Measurements from ENCODE around the gene LEF1.
A peak's percentile ranks its signal among the peaks of the same experiment; 100 is the strongest.

LEF1 gene

DNA sequence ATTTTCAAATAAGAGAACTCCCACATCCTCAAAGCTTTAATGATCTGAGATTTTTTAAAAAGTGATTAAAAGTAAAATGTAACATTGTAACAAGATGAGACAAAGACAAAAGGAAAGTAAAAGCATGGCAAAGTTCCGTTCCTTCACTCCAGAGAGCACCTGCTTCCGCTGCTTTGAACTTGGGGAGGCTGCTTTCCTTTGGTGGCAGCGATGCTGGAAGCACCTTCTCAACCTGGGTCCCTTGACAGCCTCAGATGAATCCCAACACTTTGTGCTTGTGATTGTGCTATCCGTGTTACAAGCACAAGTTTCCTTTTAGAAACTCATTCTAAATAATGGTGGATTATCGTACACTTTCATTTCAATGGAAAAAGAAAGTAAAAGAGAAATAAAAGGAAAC lies 119.3 kb downstream of the LEF1 start:
- DNase-seq (ENCODE audit: low read depth) = no peak
- TF ChIP-seq, protein P1, sequence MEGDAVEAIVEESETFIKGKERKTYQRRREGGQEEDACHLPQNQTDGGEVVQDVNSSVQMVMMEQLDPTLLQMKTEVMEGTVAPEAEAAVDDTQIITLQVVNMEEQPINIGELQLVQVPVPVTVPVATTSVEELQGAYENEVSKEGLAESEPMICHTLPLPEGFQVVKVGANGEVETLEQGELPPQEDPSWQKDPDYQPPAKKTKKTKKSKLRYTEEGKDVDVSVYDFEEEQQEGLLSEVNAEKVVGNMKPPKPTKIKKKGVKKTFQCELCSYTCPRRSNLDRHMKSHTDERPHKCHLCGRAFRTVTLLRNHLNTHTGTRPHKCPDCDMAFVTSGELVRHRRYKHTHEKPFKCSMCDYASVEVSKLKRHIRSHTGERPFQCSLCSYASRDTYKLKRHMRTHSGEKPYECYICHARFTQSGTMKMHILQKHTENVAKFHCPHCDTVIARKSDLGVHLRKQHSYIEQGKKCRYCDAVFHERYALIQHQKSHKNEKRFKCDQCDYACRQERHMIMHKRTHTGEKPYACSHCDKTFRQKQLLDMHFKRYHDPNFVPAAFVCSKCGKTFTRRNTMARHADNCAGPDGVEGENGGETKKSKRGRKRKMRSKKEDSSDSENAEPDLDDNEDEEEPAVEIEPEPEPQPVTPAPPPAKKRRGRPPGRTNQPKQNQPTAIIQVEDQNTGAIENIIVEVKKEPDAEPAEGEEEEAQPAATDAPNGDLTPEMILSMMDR (conservative IDR thresholded peaks at IDR 0.05; ENCODE audit: control insufficient read depth, insufficient read depth, low read depth, low read length) = no peak
- H3K4me3 ChIP-seq (ENCODE audit: control insufficient read depth, low read depth, low read length) = peak overlapping the region; percentile 11

DNA sequence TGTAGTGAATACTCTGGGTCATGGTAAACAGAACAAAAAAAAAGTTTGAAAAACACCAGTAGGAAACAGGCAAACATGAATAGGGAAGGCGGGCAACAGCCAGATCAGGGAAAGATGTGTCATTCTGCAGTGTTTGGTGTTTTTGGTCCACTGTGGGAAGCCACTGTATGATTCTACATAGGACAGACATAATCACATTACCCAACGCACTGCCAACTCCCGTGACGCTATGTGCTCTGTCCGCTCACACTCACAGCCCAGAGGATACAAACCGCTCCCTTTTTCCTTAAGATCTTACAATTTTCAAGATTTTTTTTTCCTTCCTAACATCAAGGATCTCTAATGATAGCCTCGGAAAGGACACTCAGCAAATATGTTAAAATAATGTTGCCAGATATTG lies 119.7 kb downstream of the LEF1 start:
- TF ChIP-seq, protein P1 (conservative IDR thresholded peaks at IDR 0.05; ENCODE audit: control insufficient read depth, insufficient read depth, low read depth, low read length) = no peak
- peak; percentile 53 for DNase-seq (ENCODE audit: low read depth)
- peak overlapping the region; percentile 11 for H3K4me3 ChIP-seq (ENCODE audit: control insufficient read depth, low read depth, low read length)

DNA sequence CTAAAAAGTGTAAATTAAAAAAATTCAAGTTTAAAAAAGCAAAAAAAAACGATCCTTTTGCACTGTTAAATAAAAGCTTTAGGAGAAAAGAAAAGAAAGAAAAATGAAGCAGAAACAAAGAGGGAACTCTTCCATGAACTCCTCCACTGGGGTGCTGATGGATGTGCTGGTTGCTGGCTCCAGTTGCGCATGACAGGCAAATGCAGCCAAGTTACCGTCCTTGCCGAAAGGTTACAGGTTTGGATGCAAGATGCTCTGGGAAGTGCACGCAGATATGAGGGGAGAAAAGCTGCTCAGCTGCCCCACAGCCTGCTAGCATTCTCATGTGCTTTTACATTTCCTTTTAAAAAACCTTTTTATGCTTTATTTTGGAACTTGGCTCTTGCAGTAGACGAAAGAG lies 120.6 kb downstream of the LEF1 start:
- TF ChIP-seq, protein P1 (conservative IDR thresholded peaks at IDR 0.05; ENCODE audit: control insufficient read depth, insufficient read depth, low read depth, low read length) = no peak
- H3K4me3 ChIP-seq (ENCODE audit: control insufficient read depth, low read depth, low read length) = no peak overlapping the region
- DNase-seq (ENCODE audit: low read depth) = no peak

DNA sequence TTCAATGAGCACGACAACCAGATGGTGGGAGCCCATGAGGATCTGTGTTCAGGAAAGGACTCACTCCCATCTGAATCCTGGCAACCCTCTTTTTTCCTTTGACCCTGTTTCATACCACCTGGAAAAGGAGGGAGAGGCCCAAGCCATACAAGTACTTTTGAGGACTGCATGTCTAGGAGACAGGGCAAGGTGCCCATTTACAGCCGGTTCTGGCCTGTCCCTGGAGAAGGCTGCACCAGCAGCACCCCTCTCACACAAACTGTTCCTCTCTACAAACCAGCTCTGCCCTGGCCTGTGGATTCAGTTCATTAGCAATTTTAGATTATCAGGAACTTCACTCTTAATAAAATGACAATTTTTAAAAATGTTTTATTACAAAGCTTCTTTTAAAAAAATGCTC lies 121.5 kb downstream of the LEF1 start:
- DNase-seq (ENCODE audit: low read depth) = no peak
- TF ChIP-seq, protein P1 (conservative IDR thresholded peaks at IDR 0.05; ENCODE audit: control insufficient read depth, insufficient read depth, low read depth, low read length) = no peak
- H3K4me3 ChIP-seq (ENCODE audit: control insufficient read depth, low read depth, low read length) = no peak overlapping the region

DNA sequence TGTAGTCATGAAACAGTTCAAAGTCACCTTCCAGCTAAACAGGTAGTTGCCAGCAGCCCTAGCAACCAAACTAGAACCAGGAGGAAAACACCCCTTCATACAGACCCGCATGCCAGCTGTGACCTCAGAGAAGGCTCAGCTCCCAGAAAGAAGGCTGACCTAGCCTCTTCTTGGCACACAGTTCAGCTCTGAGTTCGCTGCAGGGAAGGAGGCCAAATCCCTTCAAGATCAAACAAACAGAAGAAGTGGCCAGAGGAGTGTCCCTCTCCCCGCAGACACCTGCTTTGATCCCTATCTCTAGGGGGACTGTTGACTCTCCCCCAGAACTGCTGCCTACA lies 123.1 kb downstream of the LEF1 start:
- TF ChIP-seq, protein P1 (conservative IDR thresholded peaks at IDR 0.05; ENCODE audit: control insufficient read depth, insufficient read depth, low read depth, low read length) = no peak
- DNase-seq (ENCODE audit: low read depth) = peak; percentile 70
- no peak overlapping the region for H3K4me3 ChIP-seq (ENCODE audit: control insufficient read depth, low read depth, low read length)

DNA sequence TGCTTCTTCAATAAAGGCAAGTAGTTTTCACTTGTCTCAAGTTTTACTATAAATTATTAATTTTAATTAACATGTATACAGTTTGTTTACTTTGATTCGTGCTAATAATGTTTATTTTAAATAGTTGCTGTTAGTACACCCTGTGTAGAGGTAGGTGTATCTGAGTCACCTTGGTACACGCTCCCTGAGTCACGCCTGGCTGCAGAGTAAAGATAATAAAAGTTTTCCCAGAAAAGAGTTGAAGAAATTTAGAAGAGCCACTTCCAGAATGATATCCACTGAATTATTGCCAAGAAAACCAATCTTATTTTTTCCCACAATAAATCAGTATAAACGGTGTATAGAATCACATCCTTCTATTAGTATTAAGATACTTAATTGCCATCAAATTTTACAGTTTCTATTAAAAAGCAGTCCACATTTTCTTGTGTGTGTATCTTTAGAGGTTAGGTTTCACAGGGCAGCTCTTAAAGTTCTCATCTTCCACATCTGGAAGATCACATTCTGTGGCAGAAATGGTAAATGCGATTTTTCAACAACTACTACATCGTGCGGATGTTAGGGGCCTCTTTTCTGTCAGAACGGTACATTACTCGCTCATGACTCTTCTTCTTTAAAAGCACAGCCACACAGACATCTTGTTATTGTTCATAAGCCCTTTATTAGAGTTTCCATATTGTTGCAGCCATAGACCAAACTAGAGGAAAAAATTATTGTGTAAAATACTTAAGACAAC lies 123.6 kb downstream of the LEF1 start:
- peak; percentile 43 for DNase-seq (ENCODE audit: low read depth)
- TF ChIP-seq, protein P1 (conservative IDR thresholded peaks at IDR 0.05; ENCODE audit: control insufficient read depth, insufficient read depth, low read depth, low read length) = no peak
- H3K4me3 ChIP-seq (ENCODE audit: control insufficient read depth, low read depth, low read length) = no peak overlapping the region

DNA sequence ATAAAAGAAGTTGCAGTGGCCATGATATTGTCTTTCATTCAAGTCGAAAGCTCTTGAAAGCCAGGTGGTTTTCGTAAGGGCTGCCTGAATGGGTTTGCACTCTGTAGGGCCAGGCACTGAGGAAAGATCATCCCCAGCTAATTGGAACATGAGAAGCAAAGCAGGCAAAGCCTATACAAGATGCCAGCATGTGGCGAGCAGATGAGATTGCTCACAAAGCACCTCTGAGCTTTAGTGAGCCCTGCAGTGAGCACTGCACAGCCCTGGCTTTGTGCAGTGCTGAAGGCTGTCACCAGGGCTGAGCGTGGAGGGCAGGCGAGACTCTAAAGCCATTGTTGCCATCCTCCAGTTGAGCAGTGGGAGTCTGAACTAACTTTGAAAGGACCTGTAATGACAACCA lies 125.2 kb downstream of the LEF1 start:
- DNase-seq (ENCODE audit: low read depth) = peak; percentile 27
- TF ChIP-seq, protein P1 (conservative IDR thresholded peaks at IDR 0.05; ENCODE audit: control insufficient read depth, insufficient read depth, low read depth, low read length) = no peak
- no peak overlapping the region for H3K4me3 ChIP-seq (ENCODE audit: control insufficient read depth, low read depth, low read length)
